HEK293 (cell line): ENCODE data around the gene SLC39A7.

Experiments used
- CTCF ChIA-PET: fragments of 350-600 bp; formaldehyde crosslinking; extraction: SDS; loops from one replicate; lab custom pipeline; 2021; ENCODE audit warnings: antibody characterized with exemption; lab: Yijun Ruan, JAX
- POLR2A ChIA-PET: fragments of 300-600 bp; formaldehyde crosslinking; extraction: SDS; loops from one replicate; lab custom pipeline; 2020; ENCODE audit warnings: antibody characterized with exemption, inconsistent platforms; lab: Yijun Ruan, JAX
- H3K27ac ChIP-seq: fragments of 200-500 bp; sonication (Bioruptor generic); 2 replicates; pipeline ENCODE4 v1.5.1; 2014; ENCODE audit warnings: low read depth, low read length, control low read depth, inconsistent platforms; ENCODE audit errors: extremely low read depth
- H3K36me3 ChIP-seq, 2 experiments: fragments of 200-500 bp in 1 of 2; sonication (Bioruptor generic) in 1 of 2; 1 replicate in 1 of 2; 2 replicates in 1 of 2; pipeline ENCODE4 v1.5.1; 2014 to 2017; ENCODE audit warnings: inconsistent platforms in 2 of 2, low read length in 2 of 2; ENCODE audit not compliant: control insufficient read depth in 2 of 2, insufficient read depth in 1 of 2
- H3K4me1 ChIP-seq: fragments of 200-500 bp; sonication (Bioruptor generic); 2 replicates; pipeline ENCODE4 v1.5.1; 2014; ENCODE audit warnings: mild to moderate bottlenecking, low read length, inconsistent platforms; ENCODE audit not compliant: control insufficient read depth, insufficient read depth
- H3K4me3 ChIP-seq: 2 replicates; pipeline ENCODE4 v1.5.1; 2011; ENCODE audit warnings: low read depth, mild to moderate bottlenecking, control low read depth, low read length, moderate library complexity
- H3K9me3 ChIP-seq: fragments of 200-500 bp; sonication (Bioruptor generic); 2 replicates; pipeline ENCODE4 v1.5.1; 2014; ENCODE audit warnings: low read depth, low read length, inconsistent platforms; ENCODE audit not compliant: control insufficient read depth, insufficient read depth
- BCL11A ChIP-seq: fragments of 450-650 bp; formaldehyde crosslinking; IDR thresholded peaks from 2 replicates; pipeline ENCODE4 v1.5.1; 2016; ENCODE audit warnings: low read depth, missing biosample characterization, missing genetic modification characterization
- BCL11B ChIP-seq: fragments of 450-650 bp; formaldehyde crosslinking; IDR thresholded peaks from 2 replicates; pipeline ENCODE4 v1.5.1; 2016; ENCODE audit warnings: low read depth, missing biosample characterization, missing genetic modification characterization
- CTCF ChIP-seq: fragments of 450-650 bp; formaldehyde crosslinking; IDR thresholded peaks from 2 replicates; pipeline ENCODE4 v1.5.1; 2016; ENCODE audit warnings: missing biosample characterization, missing genetic modification characterization
- FEZF1 ChIP-seq: fragments of 450-650 bp; formaldehyde crosslinking; IDR thresholded peaks from 2 replicates; pipeline ENCODE4 v1.5.1; 2016; ENCODE audit warnings: missing biosample characterization, missing genetic modification characterization
- GLIS2 ChIP-seq: fragments of 450-650 bp; formaldehyde crosslinking; IDR thresholded peaks from 2 replicates; pipeline ENCODE4 v1.5.1; 2016; ENCODE audit warnings: missing biosample characterization, missing genetic modification characterization
- PATZ1 ChIP-seq: fragments of 450-650 bp; formaldehyde crosslinking; IDR thresholded peaks from 2 replicates; pipeline ENCODE4 v1.5.1; 2016; ENCODE audit warnings: missing biosample characterization, missing genetic modification characterization
- SP7 ChIP-seq: fragments of 450-650 bp; formaldehyde crosslinking; IDR thresholded peaks from 2 replicates; pipeline ENCODE4 v1.5.1; 2016; ENCODE audit warnings: missing biosample characterization, missing genetic modification characterization
- TSHZ1 ChIP-seq: fragments of 450-650 bp; formaldehyde crosslinking; IDR thresholded peaks from 2 replicates; pipeline ENCODE4 v1.5.1; 2016; ENCODE audit warnings: missing biosample characterization, missing genetic modification characterization, borderline replicate concordance
- YY2 ChIP-seq: fragments of 450-650 bp; formaldehyde crosslinking; IDR thresholded peaks from 2 replicates; pipeline ENCODE4 v1.5.1; 2016; ENCODE audit warnings: missing biosample characterization, missing genetic modification characterization
- ZBTB8A ChIP-seq: fragments of 450-650 bp; formaldehyde crosslinking; IDR thresholded peaks from 2 replicates; pipeline ENCODE4 v1.5.1; 2016; ENCODE audit warnings: missing biosample characterization, missing genetic modification characterization
- ZEB2 ChIP-seq: fragments of 450-650 bp; formaldehyde crosslinking; IDR thresholded peaks from 2 replicates; pipeline ENCODE4 v1.5.1; 2016; ENCODE audit warnings: missing biosample characterization, missing genetic modification characterization
- ZFP69B ChIP-seq: fragments of 450-650 bp; formaldehyde crosslinking; IDR thresholded peaks from 2 replicates; pipeline ENCODE4 v1.5.1; 2016; ENCODE audit warnings: missing biosample characterization, missing genetic modification characterization
- ZNF221 ChIP-seq: fragments of 450-650 bp; formaldehyde crosslinking; IDR thresholded peaks from 2 replicates; pipeline ENCODE4 v1.5.1; 2017; ENCODE audit warnings: missing biosample characterization, missing genetic modification characterization, borderline replicate concordance
- ZNF350 ChIP-seq: fragments of 450-650 bp; formaldehyde crosslinking; IDR thresholded peaks from 2 replicates; pipeline ENCODE4 v1.5.0; 2017; ENCODE audit warnings: missing biosample characterization, mild to moderate bottlenecking, missing genetic modification characterization
- ZNF423 ChIP-seq: fragments of 450-650 bp; formaldehyde crosslinking; IDR thresholded peaks from 2 replicates; pipeline ENCODE4 v1.5.1; 2016; ENCODE audit warnings: missing biosample characterization, missing genetic modification characterization
- ZNF621 ChIP-seq: fragments of 450-650 bp; formaldehyde crosslinking; IDR thresholded peaks from 2 replicates; pipeline ENCODE4 v1.5.1; 2017; ENCODE audit warnings: missing biosample characterization, missing genetic modification characterization
- ZNF639 ChIP-seq: fragments of 450-650 bp; formaldehyde crosslinking; IDR thresholded peaks from 2 replicates; pipeline ENCODE4 v1.5.1; 2016; ENCODE audit warnings: missing biosample characterization, missing genetic modification characterization
- ZNF830 ChIP-seq: fragments of 450-650 bp; IDR thresholded peaks from 2 replicates; pipeline ENCODE4 v1.5.0; 2018; ENCODE audit warnings: missing biosample characterization, missing genetic modification characterization, low read depth, mild to moderate bottlenecking, moderate library complexity

Gene SLC39A7

GRCh38 chr6:33201147-33201545 is 479 bp downstream of the SLC39A7 start:
- no peaks in the 10 kb centered on the region for H3K9me3 ChIP-seq
- TF ChIP-seq GLIS2: peak; percentile 7
- no peak for TF ChIP-seq TSHZ1 (tag by site-specific recombination)
- TF ChIP-seq ZNF423 (tag by site-specific recombination): no peak
- 0 out of 2 replicates have a peak, but pooled peaks have one; percentile 29 for TF ChIP-seq BCL11A (tag by site-specific recombination)
- TF ChIP-seq CTCF (tag by site-specific recombination): 0 out of 2 replicates have a peak, but pooled peaks have one; percentile 25
- peak; percentile 89 for TF ChIP-seq BCL11B (tag by site-specific recombination)
- TF ChIP-seq YY2 (tag by site-specific recombination): peak; percentile 83
- H3K36me3 ChIP-seq: peaks cover 9 to 41% of the 10 kb centered on the region in 2 experiments; a peak in 2 of 3 replicates
- peaks cover 23% of the 10 kb centered on the region for H3K4me1 ChIP-seq
- ChIA-PET POLR2A (interaction anchor here (1.0 kb wide), 1 partner anchor 48 kb away, joined by 3 read pairs; no protein-coding TSS in a partner anchor), CTCF (interaction anchor here (0.6 kb wide), 1 partner anchor 42 kb away, joined by 3 read pairs; no protein-coding TSS in a partner anchor)
- peak overlapping the region; percentile 75 for H3K4me3 ChIP-seq
- H3K27ac ChIP-seq: peak overlapping the region; percentile 98

GRCh38 chr6:33201935-33202334 is 1.3 kb downstream of the SLC39A7 start:
- peak overlapping the region; percentile 75; the same call in 1 of the 2 replicates for H3K4me3 ChIP-seq
- TF ChIP-seq TSHZ1 (tag by site-specific recombination): no peak
- TF ChIP-seq SP7 (tag by site-specific recombination): no peak
- POLR2A ChIA-PET: interaction anchor here (1.0 kb wide), 1 partner anchor 47 kb away, joined by 3 read pairs; no protein-coding TSS in a partner anchor
- no peak overlapping the region for H3K27ac ChIP-seq
- H3K36me3 ChIP-seq: peaks cover 1 to 33% of the 10 kb centered on the region in 2 experiments; a peak in 2 of 3 replicates
- CTCF ChIA-PET: interaction anchor here (1.4 kb wide), 1 partner anchor 46 kb away, joined by 6 read pairs; no protein-coding TSS in a partner anchor
- H3K9me3 ChIP-seq: no peaks in the 10 kb centered on the region
- peaks cover 26% of the 10 kb centered on the region for H3K4me1 ChIP-seq

GRCh38 chr6:33202799-33203198 is 2.1 kb downstream of the SLC39A7 start:
- Histone ChIP-seq H3K27ac (no peak overlapping the region), H3K9me3 (no peaks in the 10 kb centered on the region), H3K4me3 (no peak overlapping the region), H3K4me1 (peaks cover 26% of the 10 kb centered on the region), H3K36me3 (peaks cover 0 to 29% of the 10 kb centered on the region in 2 experiments; a peak in 2 of 3 replicates)
- ChIA-PET CTCF (interaction anchor here (1.4 kb wide), 1 partner anchor 45 kb away, joined by 6 read pairs; no protein-coding TSS in a partner anchor), POLR2A (interaction anchor here (1.2 to 1.3 kb wide), 2 partner anchors 75 to 231 kb away, joined by 3 to 4 read pairs; no protein-coding TSS in a partner anchor)
- TF ChIP-seq ZNF621 (tag by site-specific recombination) (no peak), ZEB2 (no peak), ZNF350 (no peak), ZNF221 (no peak), ZNF639 (tag by site-specific recombination) (no peak), ZNF830 (tag by site-specific recombination) (no peak), FEZF1 (tag by site-specific recombination) (no peak), ZFP69B (tag by site-specific recombination) (no peak), ZBTB8A (tag by site-specific recombination) (no peak), PATZ1 (tag by site-specific recombination) (no peak)
